HG03571 (cell line): Measurements from ENCODE around the gene RIPPLY3.

ENCODE experiments used
- ATAC-seq: cut with Tn5 transposase; IDR thresholded peaks from one replicate; pipeline ENCODE4 v1.9.1; 2021; ENCODE audit not compliant: unreplicated experiment

The RIPPLY3 gene

GRCh38 chr21:37058261-37058660, 51.8 kb downstream of the RIPPLY3 start:
- no peak for ATAC-seq

- ATAC-seq, result no peak
Measured at GRCh38 chr21:37059181-37059580, 52.7 kb downstream of the RIPPLY3 start.

- ATAC-seq, result no peak
Measured at GRCh38 chr21:37060296-37060695, 53.8 kb downstream of the RIPPLY3 start.

GRCh38 chr21:37061926-37062592, 55.6 kb downstream of the RIPPLY3 start:
- no peak for ATAC-seq

- no peak for ATAC-seq
Measured at GRCh38 chr21:37062593-37062935, 56.1 kb downstream of the RIPPLY3 start.

GRCh38 chr21:37063433-37063832, 56.9 kb downstream of the RIPPLY3 start:
- ATAC-seq, result no peak

GRCh38 chr21:37064841-37065240, 58.3 kb downstream of the RIPPLY3 start:
- no peak for ATAC-seq

- ATAC-seq, result no peak
Measured at GRCh38 chr21:37065561-37066177, 59.2 kb downstream of the RIPPLY3 start.
